ENCODE data around the gene RAG1.

The RAG1 gene

DNA sequence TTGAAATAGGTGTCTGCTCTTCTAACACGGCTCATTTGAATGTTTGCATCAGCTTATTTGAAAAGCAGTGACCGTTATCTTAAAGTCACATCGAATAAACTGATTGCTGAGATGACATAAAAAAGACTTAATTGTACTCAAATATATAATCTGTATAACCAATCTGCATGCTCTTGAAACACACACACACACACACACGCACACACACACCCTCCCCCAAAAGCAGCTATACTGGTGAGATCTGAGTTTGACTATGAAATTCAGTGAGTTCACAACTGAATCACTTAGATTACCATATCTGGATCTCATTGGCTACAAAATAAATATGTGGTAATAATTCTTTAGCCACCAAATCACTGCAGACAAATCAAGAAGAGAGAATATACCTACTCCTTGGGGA lies 22.7 kb downstream of the RAG1 start:
- DNase-seq (ENCODE audit: low spot score), result no peak

DNA sequence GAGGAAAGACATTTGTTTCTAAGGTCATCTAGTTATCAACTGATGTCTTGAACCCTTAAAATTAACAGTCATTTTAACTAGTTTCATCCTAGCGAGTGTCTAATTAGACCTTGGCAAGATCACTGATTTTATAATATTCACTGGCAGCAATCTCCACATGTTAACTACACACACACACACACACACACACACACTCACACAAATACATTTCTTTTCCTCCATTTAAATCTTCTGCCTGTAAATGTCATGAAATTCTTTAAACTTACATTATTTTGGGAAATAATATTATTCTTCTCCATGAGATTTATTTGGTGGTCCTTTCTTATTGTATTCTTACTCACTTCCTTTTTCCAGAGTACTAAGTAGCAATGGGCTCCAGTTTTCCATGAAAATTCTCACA lies 23.6 kb downstream of the RAG1 start:
- DNase-seq (ENCODE audit: low spot score), result no peak

DNA sequence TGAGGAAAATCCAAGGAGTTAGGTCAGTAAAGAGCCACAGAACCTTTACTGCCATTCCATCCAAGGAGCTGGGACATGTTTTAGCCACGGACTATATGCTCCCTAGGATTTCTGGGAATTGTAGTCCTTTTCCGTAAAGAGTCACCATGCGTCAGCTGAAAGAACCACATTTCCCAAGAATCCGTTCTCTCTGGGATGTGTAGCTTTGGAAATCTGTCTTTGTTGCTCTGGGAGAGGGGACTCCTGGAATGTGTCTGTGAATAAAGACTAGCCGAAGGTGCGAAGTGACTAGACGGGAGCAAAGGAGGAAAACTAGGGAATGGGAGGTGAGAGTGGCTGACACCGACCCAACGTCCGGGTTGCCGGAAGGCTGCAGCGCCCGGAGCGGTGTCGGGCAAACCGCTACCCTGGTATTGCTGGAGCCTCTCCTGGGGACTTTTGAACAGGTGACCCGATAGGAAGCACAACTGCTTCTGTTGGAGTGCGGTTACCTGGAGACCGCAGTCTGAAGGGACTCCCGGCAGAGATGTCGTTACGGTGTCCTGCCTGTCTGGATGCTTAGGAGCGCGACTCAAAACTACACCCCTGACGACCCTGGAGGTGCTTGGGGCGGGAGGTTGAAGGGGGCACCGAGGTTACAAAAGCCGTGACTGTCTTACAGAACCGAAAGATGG lies 26.6 kb downstream of the RAG1 start, which contains the start of gene IFTAP:
IFTAP (plus strand) TSS at position 187 of the 674 bp plus-strand sequence. CDS start 15,602 bp downstream, outside the sequence.
- peak; percentile 91 for DNase-seq (ENCODE audit: low spot score)

DNA sequence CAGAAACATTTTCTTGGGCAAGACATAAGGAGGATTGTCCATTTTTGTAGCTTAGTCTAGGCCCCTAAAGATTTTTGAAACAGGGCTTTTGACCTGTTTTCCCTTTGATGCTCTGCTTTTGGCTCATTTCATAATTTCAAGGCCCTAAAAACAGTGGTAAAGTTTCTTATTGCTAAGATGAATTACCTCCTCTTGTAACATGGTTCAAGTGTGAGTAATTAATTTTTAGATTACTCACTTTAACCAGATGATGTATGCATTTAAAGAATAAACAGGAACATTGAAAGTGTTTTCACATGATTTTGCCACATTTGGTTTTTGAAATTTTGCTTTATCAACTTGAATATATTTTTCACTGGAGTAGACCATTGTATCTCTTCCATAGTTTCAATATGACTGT lies 29.1 kb downstream of the RAG1 start:
- no peak for DNase-seq (ENCODE audit: low spot score)

DNA sequence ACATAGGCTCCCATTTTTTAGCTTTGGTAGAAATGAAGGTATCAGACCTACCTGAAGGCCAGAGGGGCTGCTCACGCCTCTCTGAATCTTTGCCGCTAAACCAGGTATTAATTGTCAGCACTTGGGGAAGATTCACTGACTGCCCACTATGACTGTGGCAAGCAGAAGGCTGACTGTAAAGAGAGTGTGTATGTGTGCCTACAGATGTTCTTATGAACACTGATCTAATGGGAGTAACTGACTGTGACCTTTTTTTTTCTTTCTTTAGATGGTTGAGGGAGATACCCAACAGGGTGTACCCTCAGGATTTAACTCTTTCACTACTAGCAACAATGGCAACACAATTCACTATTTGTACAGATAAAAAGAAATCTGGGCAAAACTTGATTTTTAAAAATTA lies 30.2 kb downstream of the RAG1 start, which contains the start of gene RAG2:
RAG2 (minus strand) TSS at position 186 of the 400 bp plus-strand sequence. CDS start 4,068 bp downstream, outside the sequence.
- DNase-seq (ENCODE audit: low spot score), result no peak

DNA sequence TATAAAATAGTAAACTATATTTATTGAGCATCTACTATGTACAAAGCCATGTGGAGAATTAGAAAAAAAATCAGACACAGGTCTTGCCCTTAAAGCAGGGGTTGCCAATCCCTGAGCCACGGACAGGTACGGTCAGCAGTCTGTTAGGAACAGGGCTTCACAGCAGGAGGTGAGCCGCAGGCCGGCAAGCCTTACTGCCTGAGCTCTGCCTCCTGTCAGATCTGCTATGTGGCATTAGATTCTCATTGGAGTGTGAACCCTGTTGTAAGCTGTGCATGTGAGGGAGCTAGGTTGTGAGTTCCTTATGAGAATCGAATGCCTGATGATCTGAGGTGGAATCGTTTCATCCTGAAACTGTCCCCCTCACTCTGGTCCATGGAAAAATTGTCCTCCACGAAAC lies 32.4 kb downstream of the RAG1 start:
- DNase-seq (ENCODE audit: low spot score), result no peak

DNA sequence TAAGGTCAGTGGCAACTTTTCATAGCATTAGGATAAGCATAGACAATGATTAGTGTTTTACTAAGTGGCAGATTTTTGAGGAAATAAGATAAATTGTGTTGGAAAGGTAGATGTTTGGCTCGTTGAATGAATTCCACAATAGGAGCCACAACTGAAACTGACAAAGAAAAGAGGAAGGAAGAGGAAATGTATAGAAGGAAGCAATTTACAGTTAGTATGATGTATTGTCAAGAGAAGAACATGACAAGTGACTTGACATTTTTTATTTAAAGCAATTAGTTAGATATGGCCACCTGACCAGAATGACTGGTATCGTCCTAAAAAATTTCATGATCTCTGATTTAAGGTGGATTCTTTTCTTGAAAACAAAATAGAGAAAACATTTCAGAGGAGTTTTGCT lies 33.3 kb downstream of the RAG1 start:
- no peak for DNase-seq (ENCODE audit: low spot score)

DNA sequence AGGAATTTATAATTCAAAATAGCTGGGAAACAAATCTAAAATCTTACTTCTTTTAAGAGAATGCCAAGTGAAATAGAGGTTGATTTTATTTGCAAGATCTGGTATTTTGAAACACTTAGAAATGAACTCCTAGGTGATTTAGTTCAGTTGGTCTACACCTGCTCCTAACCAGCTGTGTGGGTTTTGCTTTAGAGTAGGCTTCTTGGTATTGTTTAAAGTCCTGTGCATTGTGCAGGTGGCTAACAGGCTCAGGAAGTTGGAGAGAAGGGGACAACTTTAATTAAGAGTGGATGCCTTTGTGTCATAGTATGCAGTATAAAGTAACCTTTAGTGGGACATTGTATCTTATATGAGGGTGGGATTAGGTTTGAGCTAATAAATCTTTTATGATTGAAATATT lies 34.3 kb downstream of the RAG1 start:
- no peak for DNase-seq (ENCODE audit: low spot score)

DNA sequence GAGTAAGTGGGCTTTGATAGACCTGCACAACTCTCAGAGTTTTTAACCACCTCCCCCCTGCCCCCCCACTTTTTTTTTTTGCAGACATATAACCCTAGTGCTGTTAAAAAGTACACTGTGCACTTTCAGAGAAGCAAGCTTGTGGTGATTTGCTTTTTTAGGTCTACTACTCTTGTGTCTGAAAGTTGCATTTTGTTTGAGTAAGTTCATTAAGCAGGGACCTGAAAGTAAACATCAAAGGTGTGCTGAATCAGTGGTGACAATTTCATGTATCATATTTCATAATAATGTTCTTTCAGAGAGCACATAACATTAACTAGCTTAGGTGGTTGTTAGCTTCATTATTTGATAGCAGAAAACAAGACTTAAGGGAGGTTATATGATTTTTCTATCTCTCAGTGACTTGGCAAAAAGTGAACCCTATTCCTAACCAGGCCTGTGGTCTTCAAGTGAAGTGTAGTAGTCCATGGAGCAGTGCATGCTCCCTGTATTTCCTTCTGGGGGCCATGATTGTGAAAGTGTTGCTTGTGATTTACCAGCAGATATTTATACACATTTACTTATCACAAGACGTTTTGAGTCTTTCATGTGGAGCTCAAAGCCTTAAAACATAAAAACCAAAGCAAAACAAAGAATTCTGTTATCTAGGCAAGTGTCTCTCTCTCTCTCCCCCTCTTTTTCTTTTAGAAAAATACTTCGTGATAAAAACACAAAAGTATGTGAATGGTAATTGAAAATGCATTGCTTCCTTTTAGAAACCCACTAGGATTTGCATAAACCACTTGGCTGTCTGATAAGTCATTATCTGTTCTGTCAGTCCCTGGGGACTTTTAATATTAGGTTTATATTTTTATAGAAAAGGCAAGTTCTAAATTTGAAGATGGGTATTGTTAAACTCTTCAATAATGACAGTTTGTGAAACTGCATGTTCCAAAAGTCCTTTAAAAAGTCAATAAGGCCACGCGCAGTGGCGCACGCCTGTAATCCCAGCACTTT lies 37.7 kb downstream of the RAG1 start:
- DNase-seq (ENCODE audit: low spot score), result no peak

DNA sequence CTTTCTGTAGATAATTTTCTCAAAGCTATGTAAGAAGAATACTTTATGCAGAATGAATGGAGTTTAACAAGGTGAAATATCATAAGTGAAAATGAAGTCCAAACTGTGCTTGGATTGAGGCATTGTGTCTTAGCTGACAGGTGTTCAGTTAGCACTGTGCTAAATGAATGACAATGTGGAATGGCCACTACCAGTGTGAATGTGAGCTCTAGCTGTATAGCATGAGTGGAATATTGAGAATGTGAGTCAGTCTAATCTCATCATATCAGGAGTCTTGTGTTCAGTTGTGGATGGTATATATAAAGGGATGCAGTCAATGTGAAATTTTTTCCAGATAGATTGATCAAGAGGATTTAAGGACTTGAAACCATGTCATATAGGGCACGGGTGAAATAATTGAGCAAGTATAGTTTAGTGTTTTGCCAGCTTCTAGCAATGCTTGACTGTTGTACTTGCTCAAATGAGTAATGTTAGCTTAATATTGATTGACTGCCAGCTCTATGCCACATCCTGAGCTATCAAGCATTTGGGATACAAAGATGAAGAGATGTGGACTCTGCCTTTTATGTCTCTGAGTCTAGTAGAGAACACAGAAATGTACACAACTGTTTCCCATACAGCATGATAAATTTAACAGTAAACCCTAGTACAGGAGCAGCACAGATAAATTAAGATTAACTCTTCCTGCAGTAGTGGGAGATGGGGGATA lies 40.8 kb downstream of the RAG1 start:
- DNase-seq (ENCODE audit: low spot score), result no peak

DNA sequence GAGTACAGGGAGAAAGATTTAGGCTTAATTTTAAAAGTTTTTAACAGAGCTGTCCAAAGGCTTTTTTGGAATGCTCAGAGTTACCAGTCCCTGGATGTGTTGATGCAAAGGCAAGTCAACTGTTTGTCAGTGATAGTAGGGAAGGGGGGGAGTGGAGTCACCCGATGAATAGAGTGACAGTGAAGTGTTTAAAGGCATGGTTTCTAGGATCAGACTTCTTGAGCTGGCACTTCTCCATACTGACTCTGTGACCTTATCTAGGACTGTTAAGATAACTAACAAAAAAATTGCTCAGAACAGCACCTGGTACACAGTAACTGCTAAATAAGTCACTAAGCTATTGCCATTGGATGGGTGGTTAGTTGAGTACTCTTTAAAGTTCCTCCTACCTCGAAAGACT lies 41.6 kb downstream of the RAG1 start:
- DNase-seq (ENCODE audit: low spot score), result no peak

DNA sequence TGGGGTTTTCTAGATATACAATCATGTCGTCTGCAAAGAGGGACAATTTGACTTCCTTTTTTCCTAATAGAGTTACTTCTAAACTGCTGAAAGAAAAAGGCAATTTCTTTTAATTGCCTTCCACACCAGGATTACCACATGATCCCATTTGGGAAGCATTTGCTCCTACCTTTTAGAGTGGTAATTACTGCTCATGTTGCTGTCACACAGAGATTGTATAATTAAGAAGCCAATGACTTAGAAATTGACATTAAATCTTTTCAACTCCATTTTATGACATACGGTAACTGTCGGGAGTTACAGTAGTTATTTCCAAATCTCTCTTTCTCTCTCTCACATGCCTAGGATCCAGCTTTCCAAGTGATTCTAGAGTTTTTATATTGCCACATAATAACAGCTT lies 48.0 kb downstream of the RAG1 start:
- no peak for DNase-seq (ENCODE audit: low spot score)

DNA sequence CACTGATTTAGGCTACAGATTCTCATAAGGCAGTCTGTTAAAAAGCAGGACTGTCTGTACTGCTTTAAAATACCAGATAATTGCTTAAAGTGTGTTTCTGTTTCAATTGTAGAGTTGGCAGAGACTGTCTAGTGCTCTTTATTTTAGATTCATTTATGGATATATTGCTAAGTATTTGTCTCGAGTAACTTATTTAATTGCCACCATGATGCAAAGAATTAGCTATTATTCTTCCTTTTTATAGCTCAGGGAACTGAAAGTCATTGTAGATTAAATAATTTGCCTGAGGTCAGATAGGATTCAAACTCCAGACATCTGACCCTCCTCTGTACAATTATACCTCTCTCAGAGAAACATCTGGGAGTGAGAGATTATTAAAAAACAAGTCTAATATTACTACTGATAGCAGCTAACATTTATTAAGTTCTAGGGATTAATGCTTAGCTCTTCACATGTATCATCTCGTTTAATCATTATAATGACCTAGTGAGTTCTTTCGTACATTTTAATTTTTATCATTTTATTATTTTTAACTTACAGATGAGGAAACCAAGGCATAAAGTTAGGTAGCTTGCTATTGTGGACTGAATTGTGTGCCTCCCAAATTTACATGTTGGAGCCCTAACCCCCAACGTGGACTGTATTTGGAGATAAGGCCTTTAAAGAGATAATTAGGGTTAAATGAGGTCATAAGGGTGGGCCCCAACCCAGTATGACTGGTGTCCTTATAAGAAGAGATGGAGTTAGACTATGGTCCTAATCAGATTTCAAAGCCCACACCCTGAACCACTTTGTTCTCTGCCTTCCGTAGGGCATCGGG lies 49.9 kb downstream of the RAG1 start:
- no peak for DNase-seq (ENCODE audit: low spot score)

DNA sequence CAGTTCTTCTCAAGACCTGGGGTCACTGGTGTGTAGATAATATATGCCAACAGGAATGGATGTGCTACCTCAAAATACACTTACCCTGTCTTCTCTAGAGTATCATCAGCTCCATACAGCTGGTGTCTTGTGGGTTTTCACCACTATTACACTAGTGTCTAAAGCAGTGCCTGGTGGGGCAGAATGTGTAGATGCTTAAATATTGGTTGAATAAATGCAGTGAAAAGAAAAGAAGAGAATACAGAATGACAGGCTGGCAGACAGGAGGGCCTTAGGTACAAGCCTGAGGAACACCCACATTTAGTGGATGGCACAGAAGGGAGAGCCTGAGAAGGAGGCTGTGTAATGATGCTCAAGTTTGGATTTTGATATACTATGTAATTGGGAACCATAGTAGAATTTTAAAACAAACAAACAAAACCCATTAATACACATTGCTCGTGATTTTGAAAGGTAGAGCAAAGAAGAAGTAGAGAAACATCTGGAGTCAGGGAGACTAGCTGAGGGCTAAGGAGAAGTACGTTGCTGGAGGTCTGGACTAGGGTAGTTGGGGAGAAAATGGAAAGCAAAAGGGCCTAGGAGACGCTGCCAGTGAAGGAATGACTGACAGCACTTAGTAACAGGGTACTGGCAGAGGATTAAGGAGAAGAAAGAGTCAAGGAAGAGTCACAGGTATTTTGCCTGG lies 50.7 kb downstream of the RAG1 start:
- no peak for DNase-seq (ENCODE audit: low spot score)

DNA sequence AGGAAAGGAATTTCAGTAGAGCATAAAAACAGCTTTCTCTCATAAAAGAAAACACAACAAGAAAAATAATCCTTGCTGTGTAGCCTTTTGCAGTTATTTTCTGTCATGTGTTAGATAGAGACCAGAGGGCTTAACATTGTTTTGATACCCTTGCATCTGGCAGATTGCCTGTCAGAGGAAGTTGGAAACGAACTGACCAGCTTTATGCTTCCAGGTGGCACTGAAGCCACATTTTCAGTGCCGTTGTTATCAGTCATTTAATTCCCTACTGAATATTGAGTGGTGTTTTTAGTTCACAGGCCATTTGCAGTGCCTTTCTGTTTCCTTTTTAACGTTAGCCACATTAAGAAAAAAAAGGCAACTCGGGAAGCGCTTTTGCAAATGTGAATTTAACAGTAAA lies 51.7 kb downstream of the RAG1 start:
- DNase-seq (ENCODE audit: low spot score), result no peak

DNA sequence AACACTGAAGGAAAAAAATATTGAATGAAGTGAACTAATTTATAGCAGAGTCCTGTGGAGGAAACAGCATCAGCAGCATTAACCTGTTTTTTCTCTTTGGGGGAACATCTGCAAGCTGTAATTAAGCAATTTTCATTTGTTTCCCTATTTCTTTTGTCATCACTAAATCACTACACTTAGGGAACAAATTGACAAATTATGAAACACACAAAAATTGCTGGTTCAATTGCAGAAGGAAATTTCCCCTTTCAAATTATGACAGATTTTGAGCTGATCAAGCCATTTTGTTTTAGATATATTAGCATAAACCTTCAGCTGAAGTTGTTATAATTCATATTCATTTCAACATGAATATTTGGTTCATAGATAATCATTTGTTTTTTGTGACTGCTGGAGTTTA lies 52.4 kb downstream of the RAG1 start:
- no peak for DNase-seq (ENCODE audit: low spot score)

DNA sequence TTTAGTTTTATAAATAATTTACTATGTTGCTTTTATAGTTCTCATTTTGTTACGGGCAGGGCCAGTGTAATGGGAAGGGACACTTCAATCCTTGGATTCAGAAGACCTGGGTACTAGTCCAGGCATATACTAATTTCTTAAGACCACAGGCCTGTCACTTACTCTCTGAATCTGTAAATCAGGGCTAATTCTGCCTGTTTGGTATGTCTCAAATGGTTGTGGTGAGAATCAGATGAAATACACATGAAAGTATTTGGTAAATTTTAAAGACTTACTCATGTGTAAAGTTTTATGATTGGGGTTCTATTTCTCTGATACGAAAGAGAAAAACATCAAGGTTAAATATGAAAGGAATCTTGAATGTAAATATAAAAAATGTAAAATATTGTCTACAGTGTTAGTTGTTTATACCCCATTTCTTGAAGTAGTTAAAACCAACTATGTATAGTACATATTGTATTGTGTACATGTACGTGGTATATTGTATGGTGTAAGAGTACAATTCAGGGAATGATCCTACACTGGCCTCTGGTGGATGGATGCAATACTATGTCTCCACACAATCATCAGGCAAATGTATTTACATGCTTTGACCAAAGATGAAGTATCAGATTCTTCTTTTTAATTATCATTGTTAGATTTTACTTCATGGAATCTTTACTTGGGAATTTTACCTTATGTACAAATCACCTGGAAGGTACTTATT lies 54.8 kb downstream of the RAG1 start:
- no peak for DNase-seq (ENCODE audit: low spot score)

DNA sequence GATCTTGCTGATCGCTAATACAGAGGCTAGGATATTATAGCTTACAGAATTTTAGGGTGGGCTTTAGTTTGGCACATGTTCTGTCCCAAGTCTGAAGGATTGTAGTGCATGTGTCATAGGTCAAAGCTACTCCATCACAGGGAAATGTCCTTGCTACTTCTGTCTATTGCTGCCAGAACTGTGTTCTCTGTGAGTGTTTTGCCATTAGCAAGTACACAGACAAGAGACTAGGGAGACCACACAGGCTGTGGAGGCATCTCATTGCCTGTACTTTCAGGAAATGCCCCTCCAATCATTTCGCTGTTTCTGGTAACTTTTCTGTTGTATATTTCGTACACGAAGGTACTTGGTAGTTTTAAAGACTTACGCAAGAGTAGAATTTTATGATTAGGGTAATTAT lies 55.7 kb downstream of the RAG1 start:
- DNase-seq (ENCODE audit: low spot score), result no peak

DNA sequence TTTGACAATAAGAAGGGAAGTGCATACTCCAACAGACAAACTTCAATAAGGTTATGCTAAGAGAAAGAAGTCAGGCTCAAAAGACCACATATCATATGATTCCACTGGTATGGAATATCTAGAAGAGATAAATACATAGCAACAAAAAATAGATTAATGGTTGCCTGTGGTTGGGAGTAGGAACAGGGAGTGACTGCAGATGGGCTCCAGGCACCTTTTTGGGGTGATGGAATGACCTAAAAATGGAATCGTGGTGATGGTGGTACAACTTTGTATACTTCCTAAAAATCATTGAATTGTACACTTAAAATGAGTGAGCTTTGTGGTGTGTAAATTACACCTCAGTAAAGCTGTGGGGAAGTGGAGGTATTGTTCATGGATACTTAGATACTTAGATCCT lies 59.2 kb downstream of the RAG1 start:
- no peak for DNase-seq (ENCODE audit: low spot score)

DNA sequence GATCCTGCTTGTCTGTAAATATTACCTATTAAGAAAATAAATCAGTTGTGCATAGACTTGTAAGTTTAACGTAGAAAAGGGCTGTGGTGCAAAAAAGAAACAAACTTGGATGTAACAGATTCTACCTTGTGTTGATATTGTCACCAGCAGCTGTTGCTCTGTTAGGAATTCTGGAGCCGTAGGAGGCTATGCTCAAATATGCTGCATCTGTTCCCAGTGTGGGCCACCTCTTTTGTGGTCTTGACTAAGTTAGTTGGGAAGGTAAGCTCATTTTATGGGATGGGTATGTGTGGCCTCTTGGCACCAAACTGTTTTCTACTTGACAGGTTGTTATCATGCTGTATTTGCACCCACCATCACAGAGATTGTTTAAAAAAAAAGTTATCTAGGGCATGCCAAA lies 59.7 kb downstream of the RAG1 start:
- DNase-seq (ENCODE audit: low spot score), result no peak
